GM18498 (cell line): ENCODE measurements around the gene TTC36.
"Not testable (repeated sequence)": the region's sequence is repeated elsewhere in the genome, so short reads cannot be mapped to it uniquely, and the experiment has no call there.

ENCODE experiments used
- ATAC-seq: cut with Tn5 transposase; IDR thresholded peaks from one replicate; pipeline ENCODE4 v1.9.1; 2021; ENCODE audit warnings: mild to moderate bottlenecking, moderate library complexity; ENCODE audit not compliant: unreplicated experiment

TTC36 gene

GRCh38 chr11:118531597-118532084 is 4.4 kb downstream of the TTC36 start:
- ATAC-seq, result no peak

- ATAC-seq, result no peak
Observed at GRCh38 chr11:118532091-118532490, 4.8 kb downstream of the TTC36 start.

GRCh38 chr11:118532852-118533768 is 5.8 kb downstream of the TTC36 start:
- no peak for ATAC-seq

- ATAC-seq, result no peak
Observed at GRCh38 chr11:118533769-118534729, 6.8 kb downstream of the TTC36 start.

GRCh38 chr11:118535261-118535660 is 8.0 kb downstream of the TTC36 start:
- ATAC-seq, result no peak

GRCh38 chr11:118536726-118537125 is 9.5 kb downstream of the TTC36 start:
- no peak for ATAC-seq

GRCh38 chr11:118537409-118537980 is 10.2 kb downstream of the TTC36 start:
- no peak for ATAC-seq

GRCh38 chr11:118544010-118544646 is 16.9 kb downstream of the TTC36 start:
- ATAC-seq, result no peak

GRCh38 chr11:118544647-118545010 is 17.4 kb downstream of the TTC36 start:
- no peak for ATAC-seq

- no peak for ATAC-seq
Observed at GRCh38 chr11:118545533-118545932, 18.3 kb downstream of the TTC36 start.

GRCh38 chr11:118547132-118547531 is 19.9 kb downstream of the TTC36 start:
- ATAC-seq, result no peak

GRCh38 chr11:118552341-118552740 is 25.1 kb downstream of the TTC36 start:
- no peak for ATAC-seq

- no peak for ATAC-seq
Observed at GRCh38 chr11:118560806-118561205, 33.5 kb downstream of the TTC36 start.

GRCh38 chr11:118565051-118565450 is 37.8 kb downstream of the TTC36 start:
- ATAC-seq, result no peak

- ATAC-seq, result no peak
Observed at GRCh38 chr11:118569670-118570069, 42.4 kb downstream of the TTC36 start.

- no peak for ATAC-seq
Observed at GRCh38 chr11:118570787-118571186, 43.5 kb downstream of the TTC36 start.

- ATAC-seq, result not testable (repeated sequence)
Observed at GRCh38 chr11:118571701-118572060, 44.4 kb downstream of the TTC36 start.

GRCh38 chr11:118572061-118572980 is 45.0 kb downstream of the TTC36 start, which contains the start of gene ARCN1:
Gene ARCN1 (plus strand): TSS chr11:118572409. CDS start chr11:118572548, 139 bp downstream.
- peak; percentile 78 for ATAC-seq

- peak; percentile 33 for ATAC-seq
Observed at GRCh38 chr11:118572981-118573550, 45.8 kb downstream of the TTC36 start.
